22Rv1 (cell line): ENCODE measurements around the gene NMU.
"Not testable (repeated sequence)": the region's sequence is repeated elsewhere in the genome, so short reads cannot be mapped to it uniquely, and the experiment has no call there.

Experiments
- H3K27ac ChIP-seq: fragments of 450-650 bp; 2 replicates; pipeline ENCODE4 v1.5.1; 2017
- CTCF ChIP-seq: fragments of 450-650 bp; IDR thresholded peaks from 2 replicates; pipeline ENCODE4 v1.5.1; 2017; ENCODE audit warnings: mild to moderate bottlenecking
- ZFX ChIP-seq: fragments of 450-650 bp; IDR thresholded peaks from 2 replicates; pipeline ENCODE4 v1.6.1; 2017; ENCODE audit warnings: antibody characterized with exemption, borderline replicate concordance

The NMU gene

GRCh38 chr4:55609393-55609866 is 26.7 kb downstream of the NMU start:
- TF ChIP-seq CTCF (no peak), ZFX (no peak)

GRCh38 chr4:55608591-55608990 is 27.5 kb downstream of the NMU start:
- no peak overlapping the region for H3K27ac ChIP-seq

More at GRCh38 chr4:55609393-55609866, 26.7 kb downstream of the NMU start:
- no peak overlapping the region for H3K27ac ChIP-seq

GRCh38 chr4:55604996-55605395 is 31.1 kb downstream of the NMU start:
- TF ChIP-seq ZFX (no peak), CTCF (no peak)
- H3K27ac ChIP-seq, result no peak overlapping the region

More at GRCh38 chr4:55608591-55608990, 27.5 kb downstream of the NMU start:
- TF ChIP-seq CTCF (no peak), ZFX (no peak)

GRCh38 chr4:55600640-55601039 is 35.5 kb downstream of the NMU start:
- TF ChIP-seq ZFX (no peak), CTCF (no peak)
- no peak overlapping the region for H3K27ac ChIP-seq

- H3K27ac ChIP-seq, result no peak overlapping the region
- no peak for TF ChIP-seq CTCF
- TF ChIP-seq ZFX, result no peak
Observed at GRCh38 chr4:55598641-55599040, 37.5 kb downstream of the NMU start.

GRCh38 chr4:55592014-55592413 is 44.1 kb downstream of the NMU start, which contains the start of gene PDCL2:
Gene PDCL2 (minus strand): TSS chr4:55592245. CDS start chr4:55592109, 136 bp downstream.
- no peak for TF ChIP-seq ZFX
- no peak for TF ChIP-seq CTCF

GRCh38 chr4:55588160-55588559 is 47.9 kb downstream of the NMU start:
- no peak for TF ChIP-seq CTCF
- TF ChIP-seq ZFX, result no peak
- H3K27ac ChIP-seq, result no peak overlapping the region

More at GRCh38 chr4:55592014-55592413, 44.1 kb downstream of the NMU start, which contains the start of gene PDCL2:
- no peak within 1 kb of the TSS for H3K27ac ChIP-seq

- H3K27ac ChIP-seq, result not testable (repeated sequence)
Observed at GRCh38 chr4:55582773-55583172, 53.3 kb downstream of the NMU start.
